ENCODE data around the gene WRNIP1. TPM values are rescaled to one million over a fixed set of nuclear protein-coding genes. Genes with fewer than 3 reads are reported as not detected.

Gene WRNIP1
- total and polyA plus RNA-seq, 2 of the 13 experiments (the other 11 are each of a cell fraction or from before 2014, with no cell fraction given) = 77.7 to 90.3 TPM

DNA sequence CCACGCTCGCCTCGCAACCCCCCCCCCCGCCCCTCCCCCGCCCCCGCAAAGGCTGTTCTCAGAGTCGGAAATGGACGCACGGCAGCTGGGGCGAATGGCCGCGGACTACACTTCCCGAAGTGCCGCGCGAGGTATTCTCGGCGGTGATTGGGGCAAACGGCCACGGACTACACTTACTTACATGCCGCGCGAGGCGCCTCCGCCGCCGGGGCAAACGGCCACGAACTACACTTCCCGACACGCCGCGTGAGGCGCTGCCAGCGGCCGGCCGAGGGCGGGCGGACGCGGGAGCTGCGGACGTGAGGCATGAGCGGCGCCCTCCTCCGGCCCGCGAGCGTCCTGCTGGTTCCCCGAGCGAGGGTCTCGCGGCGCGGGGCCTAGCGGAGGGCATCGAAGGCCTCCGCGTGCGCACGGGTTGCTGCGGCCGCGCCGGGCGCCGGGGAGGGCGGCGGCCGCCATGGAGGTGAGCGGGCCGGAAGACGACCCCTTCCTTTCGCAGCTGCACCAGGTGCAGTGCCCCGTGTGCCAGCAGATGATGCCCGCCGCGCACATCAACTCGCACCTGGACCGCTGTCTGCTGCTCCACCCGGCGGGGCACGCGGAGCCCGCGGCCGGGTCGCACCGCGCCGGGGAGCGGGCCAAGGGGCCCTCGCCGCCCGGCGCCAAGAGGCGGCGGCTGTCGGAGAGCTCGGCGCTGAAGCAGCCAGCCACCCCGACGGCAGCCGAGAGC is at the start of gene WRNIP1 (continued):
- no peak; the same call in 1 of the 2 replicates for TF ChIP-seq RARG (CRISPR knock-in tag; IDR thresholded peaks at IDR 0.05; ENCODE audit: low read depth)
- TF ChIP-seq, protein P1, sequence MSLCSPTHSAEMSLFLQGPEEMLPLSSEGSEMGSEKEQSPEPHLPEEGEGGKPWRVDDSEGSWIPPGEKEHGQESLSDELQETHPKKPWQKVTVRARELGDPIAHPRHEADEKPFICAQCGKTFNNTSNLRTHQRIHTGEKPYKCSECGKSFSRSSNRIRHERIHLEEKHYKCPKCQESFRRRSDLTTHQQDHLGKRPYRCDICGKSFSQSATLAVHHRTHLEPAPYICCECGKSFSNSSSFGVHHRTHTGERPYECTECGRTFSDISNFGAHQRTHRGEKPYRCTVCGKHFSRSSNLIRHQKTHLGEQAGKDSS (CRISPR knock-in tag; IDR thresholded peaks at IDR 0.05; ENCODE audit: borderline replicate concordance, low read depth) = peak; percentile 80
- TF ChIP-seq SMAD9 (CRISPR knock-in tag; IDR thresholded peaks at IDR 0.05) = no peak
- TF ChIP-seq KDM5A (IDR thresholded peaks at IDR 0.05; ENCODE audit: borderline replicate concordance, low read length) = no peak
- TF ChIP-seq MAFK (conservative IDR thresholded peaks at IDR 0.05 in 1 of 2, IDR thresholded peaks at IDR 0.05 in 1 of 2; ENCODE audit: low read length in 2 of 2) = no peak
- peak; percentile 86 for TF ChIP-seq MEIS1 (CRISPR knock-in tag; IDR thresholded peaks at IDR 0.05; ENCODE audit: borderline replicate concordance)
- TF ChIP-seq NAIF1 (CRISPR knock-in tag; IDR thresholded peaks at IDR 0.05; ENCODE audit: borderline replicate concordance) = no peak
- peak; percentile 79; the same call in 1 of the 2 replicates for TF ChIP-seq RFXAP (CRISPR knock-in tag; IDR thresholded peaks at IDR 0.05; ENCODE audit: borderline replicate concordance)
- TF ChIP-seq RBM39 (IDR thresholded peaks at IDR 0.05; ENCODE audit: low read depth, low read length, poor library complexity, severe bottlenecking) = peak; percentile 55
- TF ChIP-seq, protein P2, sequence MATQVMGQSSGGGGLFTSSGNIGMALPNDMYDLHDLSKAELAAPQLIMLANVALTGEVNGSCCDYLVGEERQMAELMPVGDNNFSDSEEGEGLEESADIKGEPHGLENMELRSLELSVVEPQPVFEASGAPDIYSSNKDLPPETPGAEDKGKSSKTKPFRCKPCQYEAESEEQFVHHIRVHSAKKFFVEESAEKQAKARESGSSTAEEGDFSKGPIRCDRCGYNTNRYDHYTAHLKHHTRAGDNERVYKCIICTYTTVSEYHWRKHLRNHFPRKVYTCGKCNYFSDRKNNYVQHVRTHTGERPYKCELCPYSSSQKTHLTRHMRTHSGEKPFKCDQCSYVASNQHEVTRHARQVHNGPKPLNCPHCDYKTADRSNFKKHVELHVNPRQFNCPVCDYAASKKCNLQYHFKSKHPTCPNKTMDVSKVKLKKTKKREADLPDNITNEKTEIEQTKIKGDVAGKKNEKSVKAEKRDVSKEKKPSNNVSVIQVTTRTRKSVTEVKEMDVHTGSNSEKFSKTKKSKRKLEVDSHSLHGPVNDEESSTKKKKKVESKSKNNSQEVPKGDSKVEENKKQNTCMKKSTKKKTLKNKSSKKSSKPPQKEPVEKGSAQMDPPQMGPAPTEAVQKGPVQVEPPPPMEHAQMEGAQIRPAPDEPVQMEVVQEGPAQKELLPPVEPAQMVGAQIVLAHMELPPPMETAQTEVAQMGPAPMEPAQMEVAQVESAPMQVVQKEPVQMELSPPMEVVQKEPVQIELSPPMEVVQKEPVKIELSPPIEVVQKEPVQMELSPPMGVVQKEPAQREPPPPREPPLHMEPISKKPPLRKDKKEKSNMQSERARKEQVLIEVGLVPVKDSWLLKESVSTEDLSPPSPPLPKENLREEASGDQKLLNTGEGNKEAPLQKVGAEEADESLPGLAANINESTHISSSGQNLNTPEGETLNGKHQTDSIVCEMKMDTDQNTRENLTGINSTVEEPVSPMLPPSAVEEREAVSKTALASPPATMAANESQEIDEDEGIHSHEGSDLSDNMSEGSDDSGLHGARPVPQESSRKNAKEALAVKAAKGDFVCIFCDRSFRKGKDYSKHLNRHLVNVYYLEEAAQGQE (IDR thresholded peaks at IDR 0.05; ENCODE audit: borderline replicate concordance in 1 of 2, low read depth in 1 of 2, low read length in 2 of 2) = peak in 1 of 2 experiments; percentile 52; a peak in 1 of 4 replicates
- TF ChIP-seq KLF9 (CRISPR knock-in tag; IDR thresholded peaks at IDR 0.05; ENCODE audit: low read depth) = peak; percentile 75; the same call in 1 of the 2 replicates
- TF ChIP-seq FOXP1 (IDR thresholded peaks at IDR 0.05) = no peak
- no peak for TF ChIP-seq FOXP1 (CRISPR knock-in tag; IDR thresholded peaks at IDR 0.05)
- TF ChIP-seq, protein P3, sequence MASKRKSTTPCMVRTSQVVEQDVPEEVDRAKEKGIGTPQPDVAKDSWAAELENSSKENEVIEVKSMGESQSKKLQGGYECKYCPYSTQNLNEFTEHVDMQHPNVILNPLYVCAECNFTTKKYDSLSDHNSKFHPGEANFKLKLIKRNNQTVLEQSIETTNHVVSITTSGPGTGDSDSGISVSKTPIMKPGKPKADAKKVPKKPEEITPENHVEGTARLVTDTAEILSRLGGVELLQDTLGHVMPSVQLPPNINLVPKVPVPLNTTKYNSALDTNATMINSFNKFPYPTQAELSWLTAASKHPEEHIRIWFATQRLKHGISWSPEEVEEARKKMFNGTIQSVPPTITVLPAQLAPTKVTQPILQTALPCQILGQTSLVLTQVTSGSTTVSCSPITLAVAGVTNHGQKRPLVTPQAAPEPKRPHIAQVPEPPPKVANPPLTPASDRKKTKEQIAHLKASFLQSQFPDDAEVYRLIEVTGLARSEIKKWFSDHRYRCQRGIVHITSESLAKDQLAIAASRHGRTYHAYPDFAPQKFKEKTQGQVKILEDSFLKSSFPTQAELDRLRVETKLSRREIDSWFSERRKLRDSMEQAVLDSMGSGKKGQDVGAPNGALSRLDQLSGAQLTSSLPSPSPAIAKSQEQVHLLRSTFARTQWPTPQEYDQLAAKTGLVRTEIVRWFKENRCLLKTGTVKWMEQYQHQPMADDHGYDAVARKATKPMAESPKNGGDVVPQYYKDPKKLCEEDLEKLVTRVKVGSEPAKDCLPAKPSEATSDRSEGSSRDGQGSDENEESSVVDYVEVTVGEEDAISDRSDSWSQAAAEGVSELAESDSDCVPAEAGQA (IDR thresholded peaks at IDR 0.05; ENCODE audit: low read depth) = peak; percentile 78; the same call in 1 of the 2 replicates
- TF ChIP-seq, protein P3 (CRISPR knock-in tag; IDR thresholded peaks at IDR 0.05; ENCODE audit: borderline replicate concordance) = peak; percentile 90; the same call in 1 of the 2 replicates
- TF ChIP-seq THAP11 (CRISPR knock-in tag; IDR thresholded peaks at IDR 0.05) = peak; percentile 97
- peak; percentile 93 for TF ChIP-seq ZMAT3 (CRISPR knock-in tag; conservative IDR thresholded peaks at IDR 0.05)
- no peak for TF ChIP-seq U2AF1 (optimal IDR thresholded peaks at IDR 0.05; ENCODE audit: low read depth, low read length)
- TF ChIP-seq ZEB1 (IDR thresholded peaks at IDR 0.05; ENCODE audit: insufficient replicate concordance, low read depth) = no peak

Measured in HepG2 (cell line).